ENCODE data around the gene RHBDL3. TPM values are rescaled to one million over a fixed set of nuclear protein-coding genes. Genes with fewer than 3 reads are reported as not detected.

RHBDL3 gene
- total RNA-seq, 1 donor from 2014 or later: 0.50 TPM

- TF ChIP-seq CTCF (IDR thresholded peaks at IDR 0.05; ENCODE audit: unreplicated experiment): no peak
- no peak for DNase-seq (ENCODE audit: low spot score, unreplicated experiment)
- Mint-ChIP-seq H3K27me3 (no peaks in the 10 kb centered on the region), H3K36me3 (ENCODE audit: insufficient read depth) (no peaks in the 10 kb centered on the region), H3K9me3 (ENCODE audit: low read depth) (no peaks in the 10 kb centered on the region), H3K4me1 (ENCODE audit: low read depth) (no peaks in the 10 kb centered on the region), H3K27ac (no peak overlapping the region), H3K4me3 (ENCODE audit: low read depth) (no peak overlapping the region)
Observed at GRCh38 chr17:32235588-32235987, 30.0 kb upstream of the RHBDL3 start.

- no peaks in the 10 kb centered on the region for H3K36me3 Mint-ChIP-seq (ENCODE audit: insufficient read depth)
- H3K9me3 Mint-ChIP-seq (ENCODE audit: low read depth): no peaks in the 10 kb centered on the region
Observed at GRCh38 chr17:32239456-32239855, 26.2 kb upstream of the RHBDL3 start.

GRCh38 chr17:32240750-32241149 lies 24.9 kb upstream of the RHBDL3 start:
- no peak for DNase-seq (ENCODE audit: low spot score, unreplicated experiment)
- Mint-ChIP-seq H3K27me3 (no peaks in the 10 kb centered on the region), H3K27ac (no peak overlapping the region), H3K4me3 (ENCODE audit: low read depth) (no peak overlapping the region), H3K4me1 (ENCODE audit: low read depth) (peaks cover 5% of the 10 kb centered on the region), H3K9me3 (ENCODE audit: low read depth) (no peaks in the 10 kb centered on the region), H3K36me3 (ENCODE audit: insufficient read depth) (no peaks in the 10 kb centered on the region)
- TF ChIP-seq CTCF (IDR thresholded peaks at IDR 0.05; ENCODE audit: unreplicated experiment): no peak

More at GRCh38 chr17:32239456-32239855, 26.2 kb upstream of the RHBDL3 start:
- Mint-ChIP-seq H3K4me3 (ENCODE audit: low read depth) (no peak overlapping the region), H3K4me1 (ENCODE audit: low read depth) (peaks cover 5% of the 10 kb centered on the region), H3K27ac (no peak overlapping the region), H3K27me3 (no peaks in the 10 kb centered on the region)
- TF ChIP-seq CTCF (IDR thresholded peaks at IDR 0.05; ENCODE audit: unreplicated experiment): no peak
- no peak for DNase-seq (ENCODE audit: low spot score, unreplicated experiment)

GRCh38 chr17:32241640-32242039 lies 24.0 kb upstream of the RHBDL3 start:
- H3K4me3 Mint-ChIP-seq (ENCODE audit: low read depth): no peak overlapping the region
- peaks cover 5% of the 10 kb centered on the region for H3K4me1 Mint-ChIP-seq (ENCODE audit: low read depth)
- no peak for DNase-seq (ENCODE audit: low spot score, unreplicated experiment)
- no peaks in the 10 kb centered on the region for H3K9me3 Mint-ChIP-seq (ENCODE audit: low read depth)
- no peak for TF ChIP-seq CTCF (IDR thresholded peaks at IDR 0.05; ENCODE audit: unreplicated experiment)
- no peaks in the 10 kb centered on the region for H3K36me3 Mint-ChIP-seq (ENCODE audit: insufficient read depth)
- H3K27me3 Mint-ChIP-seq: no peaks in the 10 kb centered on the region
- H3K27ac Mint-ChIP-seq: no peak overlapping the region

GRCh38 chr17:32249475-32249874 lies 16.2 kb upstream of the RHBDL3 start:
- no peak for DNase-seq (ENCODE audit: low spot score, unreplicated experiment)
- Mint-ChIP-seq H3K4me1 (ENCODE audit: low read depth) (no peaks in the 10 kb centered on the region), H3K27me3 (no peaks in the 10 kb centered on the region), H3K9me3 (ENCODE audit: low read depth) (no peaks in the 10 kb centered on the region), H3K27ac (no peak overlapping the region), H3K4me3 (ENCODE audit: low read depth) (no peak overlapping the region), H3K36me3 (ENCODE audit: insufficient read depth) (no peaks in the 10 kb centered on the region)
- TF ChIP-seq CTCF (IDR thresholded peaks at IDR 0.05; ENCODE audit: unreplicated experiment): no peak

Measured in progenitor cell of endocrine pancreas (in vitro differentiated cells).